GM12878 (cell line): Measurements from ENCODE around the gene RALB.

Experiments used
- GABPA ChIP-seq: IDR thresholded peaks from 2 replicates; pipeline ENCODE4 v1.6.1; 2014; ENCODE audit warnings: antibody characterized with exemption, low read depth, mild to moderate bottlenecking, inconsistent platforms
- MTA2 ChIP-seq: fragments of 450-650 bp; IDR thresholded peaks from 2 replicates; pipeline ENCODE4 v1.6.1; 2016; ENCODE audit warnings: low read depth, mild to moderate bottlenecking, moderate library complexity
- POLR2A ChIP-seq: IDR thresholded peaks from 2 replicates; pipeline ENCODE4 v1.6.1; 2011; ENCODE audit warnings: low read depth, mild to moderate bottlenecking, low read length
- RAD21 ChIP-seq: IDR thresholded peaks from 2 replicates; pipeline ENCODE4 v1.6.1; 2011; ENCODE audit warnings: mild to moderate bottlenecking, low read depth, low read length, moderate library complexity; ENCODE audit not compliant: insufficient read depth
- TF ChIP-seq, protein P1 (sequence below): IDR thresholded peaks from 2 replicates; pipeline ENCODE4 v1.6.1; 2012; ENCODE audit warnings: low read depth, low read length, improper control_type of control experiment
- TF ChIP-seq, protein P2 (sequence below): IDR thresholded peaks from 2 replicates; pipeline ENCODE4 v1.6.1; 2011; ENCODE audit warnings: low read depth, low read length, improper control_type of control experiment, borderline replicate concordance
- TF ChIP-seq, protein P3 (sequence below), 3 experiments: IDR thresholded peaks in 2 of 3; conservative IDR thresholded peaks in 1 of 3; 2 replicates each; pipeline ENCODE4 v1.5.1; 2011; ENCODE audit warnings: low read depth in 3 of 3, low read length in 3 of 3, mild to moderate bottlenecking in 3 of 3, control low read depth in 2 of 3, moderate library complexity in 2 of 3, inconsistent platforms in 1 of 3, mixed read lengths in 1 of 3; ENCODE audit not compliant: control insufficient read depth in 2 of 3, insufficient read depth in 1 of 3; ENCODE audit errors: extremely low read depth in 1 of 3
- TF ChIP-seq, protein P4 (sequence below): IDR thresholded peaks from 2 replicates; pipeline ENCODE4 v1.6.1; 2011; ENCODE audit warnings: borderline replicate concordance, low read depth, mild to moderate bottlenecking, moderate library complexity, low read length; ENCODE audit not compliant: insufficient read depth, poor library complexity, severe bottlenecking
- TF ChIP-seq, protein P5 (sequence below): fragments of 450-650 bp; formaldehyde crosslinking; IDR thresholded peaks from 2 replicates; pipeline ENCODE4 v1.4.0; 2020; ENCODE audit warnings: mild to moderate bottlenecking, moderate library complexity

DNA sequence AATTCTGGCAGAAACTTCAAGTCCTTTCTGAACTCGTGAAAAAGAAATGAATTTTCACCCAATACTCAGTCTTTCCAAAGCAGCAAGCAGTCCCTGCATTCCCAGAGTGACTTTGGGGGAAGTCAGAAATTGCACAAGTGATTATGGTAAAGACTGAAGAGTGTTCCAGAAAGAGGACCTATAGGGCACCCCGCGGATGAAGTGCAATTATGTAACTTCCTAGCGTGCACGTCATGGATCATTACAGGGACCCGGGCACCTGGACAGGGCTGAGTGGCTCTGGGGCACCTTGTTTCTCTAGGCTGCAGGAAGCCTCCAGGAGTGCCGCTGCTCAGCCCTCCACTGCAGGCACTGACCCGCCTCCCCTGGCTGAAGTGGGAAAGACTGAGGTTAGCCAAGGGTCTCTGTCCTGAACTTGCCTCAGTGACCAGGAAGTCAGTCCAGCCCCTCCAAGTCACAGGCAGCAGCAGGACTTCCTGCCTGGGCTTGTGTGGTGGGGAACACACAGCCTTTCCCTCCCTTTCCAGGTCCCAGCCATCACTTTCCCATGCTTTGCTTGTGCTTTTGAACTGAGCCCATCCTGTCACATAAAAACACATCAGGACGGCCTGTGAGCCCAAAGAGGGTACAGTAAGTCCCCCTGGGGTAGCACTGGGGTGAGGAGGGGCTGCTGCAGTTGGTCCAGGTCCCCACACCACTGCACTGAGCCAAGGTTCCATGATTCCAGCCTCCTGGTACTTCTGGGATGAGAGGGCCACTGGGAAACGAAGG lies 49.2 kb upstream of the RALB start:
- TF ChIP-seq, protein P1, sequence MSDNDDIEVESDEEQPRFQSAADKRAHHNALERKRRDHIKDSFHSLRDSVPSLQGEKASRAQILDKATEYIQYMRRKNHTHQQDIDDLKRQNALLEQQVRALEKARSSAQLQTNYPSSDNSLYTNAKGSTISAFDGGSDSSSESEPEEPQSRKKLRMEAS, result no peak
- TF ChIP-seq, protein P2, sequence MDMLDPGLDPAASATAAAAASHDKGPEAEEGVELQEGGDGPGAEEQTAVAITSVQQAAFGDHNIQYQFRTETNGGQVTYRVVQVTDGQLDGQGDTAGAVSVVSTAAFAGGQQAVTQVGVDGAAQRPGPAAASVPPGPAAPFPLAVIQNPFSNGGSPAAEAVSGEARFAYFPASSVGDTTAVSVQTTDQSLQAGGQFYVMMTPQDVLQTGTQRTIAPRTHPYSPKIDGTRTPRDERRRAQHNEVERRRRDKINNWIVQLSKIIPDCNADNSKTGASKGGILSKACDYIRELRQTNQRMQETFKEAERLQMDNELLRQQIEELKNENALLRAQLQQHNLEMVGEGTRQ, result no peak
- TF ChIP-seq, protein P3, sequence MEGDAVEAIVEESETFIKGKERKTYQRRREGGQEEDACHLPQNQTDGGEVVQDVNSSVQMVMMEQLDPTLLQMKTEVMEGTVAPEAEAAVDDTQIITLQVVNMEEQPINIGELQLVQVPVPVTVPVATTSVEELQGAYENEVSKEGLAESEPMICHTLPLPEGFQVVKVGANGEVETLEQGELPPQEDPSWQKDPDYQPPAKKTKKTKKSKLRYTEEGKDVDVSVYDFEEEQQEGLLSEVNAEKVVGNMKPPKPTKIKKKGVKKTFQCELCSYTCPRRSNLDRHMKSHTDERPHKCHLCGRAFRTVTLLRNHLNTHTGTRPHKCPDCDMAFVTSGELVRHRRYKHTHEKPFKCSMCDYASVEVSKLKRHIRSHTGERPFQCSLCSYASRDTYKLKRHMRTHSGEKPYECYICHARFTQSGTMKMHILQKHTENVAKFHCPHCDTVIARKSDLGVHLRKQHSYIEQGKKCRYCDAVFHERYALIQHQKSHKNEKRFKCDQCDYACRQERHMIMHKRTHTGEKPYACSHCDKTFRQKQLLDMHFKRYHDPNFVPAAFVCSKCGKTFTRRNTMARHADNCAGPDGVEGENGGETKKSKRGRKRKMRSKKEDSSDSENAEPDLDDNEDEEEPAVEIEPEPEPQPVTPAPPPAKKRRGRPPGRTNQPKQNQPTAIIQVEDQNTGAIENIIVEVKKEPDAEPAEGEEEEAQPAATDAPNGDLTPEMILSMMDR (IDR thresholded peaks at IDR 0.05 in 2 of 3, conservative IDR thresholded peaks at IDR 0.05 in 1 of 3; ENCODE audit: control insufficient read depth in 2 of 3, extremely low read depth in 1 of 3, insufficient read depth in 1 of 3, low read depth in 3 of 3, low read length in 3 of 3), result no peak
- TF ChIP-seq, protein P4, sequence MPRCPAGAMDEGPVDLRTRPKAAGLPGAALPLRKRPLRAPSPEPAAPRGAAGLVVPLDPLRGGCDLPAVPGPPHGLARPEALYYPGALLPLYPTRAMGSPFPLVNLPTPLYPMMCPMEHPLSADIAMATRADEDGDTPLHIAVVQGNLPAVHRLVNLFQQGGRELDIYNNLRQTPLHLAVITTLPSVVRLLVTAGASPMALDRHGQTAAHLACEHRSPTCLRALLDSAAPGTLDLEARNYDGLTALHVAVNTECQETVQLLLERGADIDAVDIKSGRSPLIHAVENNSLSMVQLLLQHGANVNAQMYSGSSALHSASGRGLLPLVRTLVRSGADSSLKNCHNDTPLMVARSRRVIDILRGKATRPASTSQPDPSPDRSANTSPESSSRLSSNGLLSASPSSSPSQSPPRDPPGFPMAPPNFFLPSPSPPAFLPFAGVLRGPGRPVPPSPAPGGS, result no peak
- TF ChIP-seq, protein P5, sequence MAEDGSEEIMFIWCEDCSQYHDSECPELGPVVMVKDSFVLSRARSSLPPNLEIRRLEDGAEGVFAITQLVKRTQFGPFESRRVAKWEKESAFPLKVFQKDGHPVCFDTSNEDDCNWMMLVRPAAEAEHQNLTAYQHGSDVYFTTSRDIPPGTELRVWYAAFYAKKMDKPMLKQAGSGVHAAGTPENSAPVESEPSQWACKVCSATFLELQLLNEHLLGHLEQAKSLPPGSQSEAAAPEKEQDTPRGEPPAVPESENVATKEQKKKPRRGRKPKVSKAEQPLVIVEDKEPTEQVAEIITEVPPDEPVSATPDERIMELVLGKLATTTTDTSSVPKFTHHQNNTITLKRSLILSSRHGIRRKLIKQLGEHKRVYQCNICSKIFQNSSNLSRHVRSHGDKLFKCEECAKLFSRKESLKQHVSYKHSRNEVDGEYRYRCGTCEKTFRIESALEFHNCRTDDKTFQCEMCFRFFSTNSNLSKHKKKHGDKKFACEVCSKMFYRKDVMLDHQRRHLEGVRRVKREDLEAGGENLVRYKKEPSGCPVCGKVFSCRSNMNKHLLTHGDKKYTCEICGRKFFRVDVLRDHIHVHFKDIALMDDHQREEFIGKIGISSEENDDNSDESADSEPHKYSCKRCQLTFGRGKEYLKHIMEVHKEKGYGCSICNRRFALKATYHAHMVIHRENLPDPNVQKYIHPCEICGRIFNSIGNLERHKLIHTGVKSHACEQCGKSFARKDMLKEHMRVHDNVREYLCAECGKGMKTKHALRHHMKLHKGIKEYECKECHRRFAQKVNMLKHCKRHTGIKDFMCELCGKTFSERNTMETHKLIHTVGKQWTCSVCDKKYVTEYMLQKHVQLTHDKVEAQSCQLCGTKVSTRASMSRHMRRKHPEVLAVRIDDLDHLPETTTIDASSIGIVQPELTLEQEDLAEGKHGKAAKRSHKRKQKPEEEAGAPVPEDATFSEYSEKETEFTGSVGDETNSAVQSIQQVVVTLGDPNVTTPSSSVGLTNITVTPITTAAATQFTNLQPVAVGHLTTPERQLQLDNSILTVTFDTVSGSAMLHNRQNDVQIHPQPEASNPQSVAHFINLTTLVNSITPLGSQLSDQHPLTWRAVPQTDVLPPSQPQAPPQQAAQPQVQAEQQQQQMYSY (CRISPR knock-in tag), result no peak
- TF ChIP-seq RAD21 (no peak), GABPA (no peak), POLR2A (no peak), MTA2 (no peak)
